Kidney tubule cell (primary cell): ENCODE results near the gene ACVR1.
"Not testable (repeated sequence)": the region's sequence is repeated elsewhere in the genome, so short reads cannot be mapped to it uniquely, and the experiment has no call there.

Experiments used
- DNase-seq: peaks from one replicate; pipeline ENCODE4 v3.0.0-alpha.2; 2018; ENCODE audit warnings: low spot score

ACVR1 gene

DNA sequence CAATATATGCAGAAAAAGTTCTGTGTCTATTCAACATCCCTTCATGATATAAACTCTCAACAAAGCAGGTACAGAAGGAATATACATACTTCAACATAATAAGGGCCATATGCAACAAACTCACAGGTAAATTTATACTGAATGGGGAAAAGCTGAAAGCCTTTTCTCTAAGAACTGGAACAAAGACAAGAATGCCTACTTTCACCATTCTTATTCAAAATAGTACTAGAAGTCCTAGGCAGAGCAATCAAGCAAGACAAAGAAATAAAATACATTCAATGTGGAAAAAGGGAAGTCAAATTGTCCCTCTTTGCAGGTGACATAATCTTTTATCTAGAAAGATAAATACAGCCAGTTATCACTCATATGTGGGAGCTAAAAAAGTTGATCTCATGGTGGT, 116.3 kb downstream of the ACVR1 start:
- DNase-seq = no peak

GRCh38 chr2:157758586-157758985, 117.5 kb downstream of the ACVR1 start:
- no peak for DNase-seq

- no peak for DNase-seq
Measured at GRCh38 chr2:157757500-157757899, 118.6 kb downstream of the ACVR1 start.

DNA sequence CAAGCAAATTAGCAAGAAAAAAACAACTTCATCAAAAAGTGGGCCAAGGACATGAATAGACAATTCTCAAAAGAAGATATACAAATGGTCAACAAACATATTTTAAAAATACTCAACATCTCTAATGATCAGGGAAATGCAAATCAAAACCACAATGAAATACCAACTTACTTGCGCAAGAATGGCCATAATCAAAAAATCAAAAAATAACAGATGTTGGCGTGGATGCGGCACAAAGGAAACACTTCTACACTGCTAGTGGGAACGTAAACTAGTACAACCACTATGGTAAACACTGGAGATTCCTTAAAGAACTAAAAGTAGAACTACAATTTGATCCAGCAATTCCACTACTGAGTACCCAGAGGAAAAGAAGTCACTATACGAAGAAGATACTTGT, 119.7 kb downstream of the ACVR1 start:
- DNase-seq = not testable (repeated sequence)

- DNase-seq = peak; percentile 68
Measured at GRCh38 chr2:157751462-157752058, 124.6 kb downstream of the ACVR1 start.

- DNase-seq = no peak
Measured at GRCh38 chr2:157749684-157750083, 126.4 kb downstream of the ACVR1 start.

GRCh38 chr2:157748371-157749142, 127.6 kb downstream of the ACVR1 start:
- DNase-seq = no peak

- peak; percentile 59 for DNase-seq
Measured at GRCh38 chr2:157747695-157748370, 128.3 kb downstream of the ACVR1 start.

DNA sequence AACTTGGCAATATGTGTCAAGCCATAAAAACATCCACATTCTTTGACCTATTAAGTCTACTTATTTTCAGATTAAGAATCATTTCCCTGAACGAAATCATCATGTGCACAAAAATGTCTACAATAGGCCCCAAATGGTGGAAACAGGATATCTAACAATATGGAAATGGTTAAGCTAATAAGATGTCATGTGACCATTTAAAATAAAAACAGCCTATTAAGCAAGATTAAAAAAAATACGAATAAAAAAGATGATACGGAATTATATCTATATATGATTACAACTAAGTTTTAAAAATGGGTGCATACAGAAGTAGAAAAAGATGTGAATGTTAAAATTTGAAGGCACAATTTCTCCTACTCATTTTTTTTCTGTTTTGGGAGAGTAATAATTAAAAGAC, 128.8 kb downstream of the ACVR1 start:
- DNase-seq = no peak

- peak; percentile 80 for DNase-seq
Measured at GRCh38 chr2:157746234-157746950, 129.7 kb downstream of the ACVR1 start.

DNA sequence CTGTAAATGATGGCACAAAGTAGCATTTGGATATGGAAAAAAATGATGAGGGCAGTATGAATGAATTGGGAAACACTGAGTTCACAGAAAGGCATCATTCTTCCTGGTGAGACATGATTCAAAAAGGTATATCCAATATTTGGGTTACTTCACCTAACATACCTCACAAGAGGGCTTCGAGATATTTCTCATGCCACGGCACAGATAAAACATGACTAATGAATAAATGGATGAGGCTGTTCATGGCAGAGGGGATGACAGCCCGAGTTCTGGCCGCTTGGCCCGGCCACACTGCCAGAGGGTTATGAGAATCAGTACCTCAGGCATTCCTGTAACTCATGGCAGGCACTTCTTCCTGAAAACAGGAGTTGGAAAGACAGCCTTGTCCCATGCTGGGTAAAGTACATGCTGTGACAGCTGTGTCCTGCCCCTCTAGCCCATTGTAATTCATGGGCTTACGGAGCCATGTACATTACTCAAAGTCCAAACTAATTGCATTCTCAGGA, 131.5 kb downstream of the ACVR1 start:
- no peak for DNase-seq

DNA sequence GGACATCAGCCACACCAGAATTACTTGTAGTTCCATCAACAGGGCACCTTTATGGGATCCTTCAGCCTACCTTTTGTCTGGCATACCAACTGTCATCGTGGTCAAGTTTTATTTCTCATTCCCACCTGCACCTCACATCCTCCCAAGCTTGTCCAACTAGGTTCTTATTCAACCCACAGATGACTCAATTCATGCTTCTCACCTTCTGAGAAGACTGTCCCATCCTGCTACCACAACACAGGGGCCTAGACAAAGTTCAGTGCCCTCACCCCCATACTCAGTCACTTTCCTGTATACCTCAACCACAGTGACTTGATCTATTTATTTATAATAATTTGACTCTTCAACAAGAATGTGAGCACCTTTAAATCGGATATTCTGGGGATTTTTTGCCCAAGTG, 133.1 kb downstream of the ACVR1 start:
- peak; percentile 48 for DNase-seq

DNA sequence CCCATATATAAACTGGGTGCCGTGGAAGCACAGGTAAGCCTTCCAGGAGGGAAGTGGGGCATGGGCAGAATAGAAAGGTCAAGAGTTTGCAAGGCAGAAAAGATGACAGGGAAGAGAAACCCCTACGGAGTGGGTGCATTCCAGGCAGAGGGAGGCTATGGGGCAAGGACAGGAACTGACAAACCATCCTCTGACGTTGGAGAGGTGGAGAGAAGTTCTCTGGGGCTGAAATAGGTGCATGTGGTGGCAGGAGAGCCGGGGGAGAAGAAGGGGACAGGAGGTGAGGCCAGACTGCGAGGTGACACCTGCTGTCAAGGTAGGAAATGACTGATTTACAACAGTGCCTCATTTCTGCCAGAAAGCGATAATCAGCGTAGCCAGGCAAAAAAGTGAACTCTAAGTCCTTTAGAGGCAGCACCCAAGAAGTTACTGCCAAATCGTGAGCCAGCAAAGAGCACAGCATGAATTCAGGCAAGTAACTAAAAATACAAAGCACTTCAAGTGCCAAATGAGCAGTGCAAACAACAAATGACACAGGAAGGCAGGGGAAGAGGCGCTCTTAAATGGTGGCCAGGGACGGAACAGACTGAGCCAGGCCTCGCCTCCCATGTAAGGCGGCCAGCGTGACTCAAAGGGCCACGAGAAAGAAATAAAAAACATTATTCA, 134.2 kb downstream of the ACVR1 start:
- DNase-seq = no peak

- no peak for DNase-seq
Measured at GRCh38 chr2:157737656-157738055, 138.5 kb downstream of the ACVR1 start.

DNA sequence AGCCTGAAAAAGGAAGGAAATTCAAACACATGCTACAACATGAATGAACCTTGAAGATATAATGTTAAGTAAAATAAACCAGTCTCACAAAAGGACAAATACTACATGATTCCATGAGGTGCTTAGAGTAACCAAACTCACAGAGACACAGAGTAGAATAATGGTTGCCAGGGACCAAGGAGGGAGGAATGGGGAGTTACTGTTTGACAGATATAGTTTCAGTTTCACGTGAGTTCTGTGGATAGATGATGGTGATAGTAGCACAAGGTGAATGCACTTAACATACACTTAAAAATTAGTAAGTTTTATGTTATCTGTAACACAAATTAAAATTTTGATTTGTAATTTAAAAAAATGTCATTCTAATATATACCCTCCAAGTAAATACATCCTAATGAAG, 140.6 kb downstream of the ACVR1 start:
- no peak for DNase-seq

DNA sequence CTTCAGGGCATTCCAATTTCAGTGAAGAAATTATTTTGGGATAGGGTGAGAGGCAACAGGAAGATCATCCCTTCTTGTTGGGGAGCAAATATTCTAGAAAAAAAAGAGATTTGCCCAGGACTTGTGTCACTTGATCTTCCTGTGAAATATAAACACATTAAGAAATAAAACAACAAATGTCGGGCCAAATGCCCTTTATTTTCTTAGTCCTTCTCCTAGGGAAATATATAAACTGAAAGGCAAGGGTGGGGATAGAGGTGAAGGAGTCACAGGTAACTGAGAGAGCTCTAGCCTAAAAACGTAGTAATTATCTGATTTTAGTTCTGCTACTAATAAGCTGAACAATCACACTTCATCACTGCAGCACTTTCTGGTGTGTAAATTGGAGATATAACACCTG, 142.9 kb downstream of the ACVR1 start:
- DNase-seq = no peak

GRCh38 chr2:157732596-157732995, 143.5 kb downstream of the ACVR1 start:
- peak; percentile 42 for DNase-seq

GRCh38 chr2:157727693-157728092, 148.4 kb downstream of the ACVR1 start:
- DNase-seq = no peak

- DNase-seq = no peak
Measured at GRCh38 chr2:157726946-157727345, 149.2 kb downstream of the ACVR1 start.

- no peak for DNase-seq
Measured at GRCh38 chr2:157725846-157726245, 150.3 kb downstream of the ACVR1 start.

- DNase-seq = peak; percentile 9
Measured at GRCh38 chr2:157722580-157723234, 153.4 kb downstream of the ACVR1 start.
